GM21390 (cell line): ENCODE data around the gene ELK3.

ENCODE experiments used
- ATAC-seq: cut with Tn5 transposase; IDR thresholded peaks from one replicate; pipeline ENCODE4 v1.9.1; 2021; ENCODE audit not compliant: unreplicated experiment

Gene ELK3

DNA sequence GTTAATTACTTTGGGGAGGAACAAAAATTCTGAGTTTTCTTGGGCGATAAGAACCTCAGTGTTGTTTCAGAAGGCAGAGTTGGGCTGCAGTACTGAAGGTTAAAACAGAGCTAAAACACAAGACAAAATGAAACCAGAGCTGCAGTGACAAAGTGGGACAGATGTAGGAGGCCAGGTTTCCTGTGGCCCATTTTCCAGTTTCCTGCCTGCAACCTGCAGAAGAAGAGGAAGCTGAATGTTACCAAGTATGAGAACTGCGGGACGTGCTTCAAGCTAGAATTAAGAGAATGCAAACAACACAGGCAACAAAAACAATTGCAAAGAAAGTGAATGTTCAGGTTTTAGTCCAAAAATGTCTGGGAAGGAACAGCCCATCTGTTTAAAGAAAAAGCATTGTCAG, 17.8 kb downstream of the ELK3 start:
- ATAC-seq: no peak

DNA sequence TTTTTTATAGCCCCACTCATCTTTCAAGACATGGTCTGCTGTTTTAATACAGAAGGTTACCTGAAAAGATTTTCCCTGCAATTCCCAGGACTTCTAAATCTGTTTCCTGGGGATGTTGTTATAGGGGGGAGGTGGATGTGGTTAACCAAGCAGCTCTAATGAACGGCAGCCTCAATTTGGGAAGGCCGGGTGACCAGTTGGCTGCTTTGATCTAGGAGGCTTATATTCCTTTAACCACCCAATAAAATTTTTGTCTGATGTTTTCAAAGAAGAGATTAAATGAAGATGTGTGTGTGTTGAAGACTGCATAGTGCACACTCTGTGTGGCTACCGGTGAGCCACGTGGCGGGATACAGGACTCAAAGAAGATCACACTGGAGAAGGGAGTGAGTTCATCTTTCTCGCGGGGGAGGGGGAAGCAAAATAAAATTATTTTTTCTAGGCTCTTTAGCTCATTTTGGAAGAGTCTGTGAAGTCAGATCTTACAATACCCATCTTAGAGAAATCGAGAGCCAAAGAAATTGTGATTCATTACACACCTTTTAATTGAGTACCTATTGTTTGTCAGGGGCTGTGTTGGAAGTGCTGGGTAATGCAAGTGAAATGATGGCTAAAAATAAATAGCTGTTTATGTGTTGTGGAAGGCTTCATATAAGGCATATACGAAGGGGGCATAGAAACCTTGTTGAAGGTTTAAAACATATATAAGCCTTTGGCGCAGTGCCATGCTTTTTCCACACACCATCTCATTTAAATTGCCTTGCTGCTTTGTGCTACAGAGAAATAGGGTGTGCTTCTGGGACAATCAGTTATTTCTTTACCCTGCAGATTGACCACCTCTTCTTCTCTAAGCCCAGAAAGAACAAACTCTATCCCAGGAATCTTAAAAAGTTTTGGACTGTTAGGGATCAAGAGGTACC, 18.5 kb downstream of the ELK3 start:
- no peak for ATAC-seq

DNA sequence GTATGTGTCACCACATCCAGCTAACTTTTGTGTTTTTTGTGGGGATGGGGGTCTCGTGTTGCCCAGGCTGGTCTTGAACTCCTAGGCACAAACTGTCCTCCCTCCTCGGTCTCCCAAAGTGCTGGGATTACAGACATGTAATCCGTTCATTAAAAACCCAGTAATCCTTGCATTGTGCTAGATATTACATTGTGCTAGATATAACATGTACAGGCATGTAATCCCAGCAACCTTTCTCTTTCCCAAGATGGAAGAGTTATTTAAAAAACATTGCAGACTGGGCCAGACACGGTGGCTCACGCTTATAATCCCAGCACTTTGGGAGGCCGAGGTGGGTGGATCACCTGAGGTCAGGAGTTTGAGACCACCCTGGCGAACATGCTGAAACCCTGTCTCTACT, 19.7 kb downstream of the ELK3 start:
- ATAC-seq: no peak

DNA sequence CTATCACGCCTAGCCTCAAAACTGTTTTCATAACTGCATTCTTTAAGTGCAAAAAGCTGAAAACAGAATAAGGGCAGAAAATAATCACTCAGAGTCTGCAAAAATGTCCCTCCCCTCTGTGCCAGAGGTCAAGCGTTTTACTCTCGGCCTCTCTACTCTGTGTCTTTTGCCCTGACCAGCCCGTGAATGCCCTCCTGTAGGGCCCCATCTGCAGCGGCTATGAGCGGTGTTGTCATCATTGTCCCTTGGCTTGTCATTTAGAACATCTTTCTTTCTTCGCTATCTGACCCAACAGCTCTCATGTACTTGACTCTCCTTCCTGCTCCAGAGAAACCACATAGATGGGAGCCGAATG, 21.7 kb downstream of the ELK3 start:
- no peak for ATAC-seq

DNA sequence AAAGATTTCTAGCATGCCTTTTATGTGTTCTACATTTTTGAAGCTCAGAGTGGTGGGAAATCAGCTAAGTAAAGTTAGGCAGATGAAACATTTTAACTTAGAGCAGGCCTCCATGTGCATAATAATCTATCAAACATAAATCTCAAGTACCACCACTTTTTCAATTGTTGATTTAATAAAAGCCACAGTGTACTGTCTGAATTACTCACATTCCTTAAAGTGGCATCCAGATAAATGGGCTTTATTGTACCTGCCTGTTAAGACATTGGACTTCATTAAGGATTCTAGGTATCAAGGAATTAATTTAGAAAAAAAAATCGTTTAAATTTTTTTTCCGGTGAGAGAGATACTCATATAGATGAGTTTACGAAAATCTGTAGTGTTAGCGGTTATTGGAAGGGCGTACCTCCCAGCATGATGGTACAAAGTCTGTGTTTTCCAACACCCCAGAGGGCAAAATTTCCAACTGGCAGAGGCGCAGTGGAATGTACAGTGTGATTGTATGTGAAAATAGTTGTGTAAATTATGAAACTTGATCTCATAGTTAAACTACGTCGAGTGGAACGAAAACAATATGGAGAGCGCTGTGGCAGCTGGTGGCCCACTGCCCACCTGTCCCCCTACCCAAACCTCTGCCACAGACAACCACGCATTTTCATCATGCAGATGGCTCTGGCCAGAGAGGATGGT, 25.0 kb downstream of the ELK3 start:
- no peak for ATAC-seq

DNA sequence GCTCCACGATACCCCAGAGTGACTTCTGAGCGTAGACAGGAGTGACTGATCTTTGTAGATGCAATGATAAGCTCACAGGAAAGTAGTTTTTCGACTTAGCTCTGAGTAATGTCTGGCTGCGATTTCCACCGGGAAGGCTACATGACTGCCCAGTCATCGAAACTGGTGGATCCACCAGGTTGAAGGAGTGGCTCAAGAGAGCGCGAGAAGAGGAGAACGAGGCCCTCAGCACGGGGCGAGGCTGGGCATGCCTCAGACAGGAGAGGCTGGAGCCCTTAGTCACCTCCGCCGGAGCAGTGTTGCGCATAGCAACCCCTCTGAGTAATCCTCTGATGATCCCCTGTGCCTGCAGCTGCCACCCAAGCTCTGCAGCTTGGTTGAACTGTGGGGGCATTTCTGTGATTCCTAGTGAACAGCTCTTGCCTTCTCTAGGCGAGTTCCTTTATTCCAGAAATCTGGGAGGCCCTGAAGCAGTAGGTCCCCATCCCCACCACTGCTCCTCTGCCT, 25.6 kb downstream of the ELK3 start:
- ATAC-seq: no peak

DNA sequence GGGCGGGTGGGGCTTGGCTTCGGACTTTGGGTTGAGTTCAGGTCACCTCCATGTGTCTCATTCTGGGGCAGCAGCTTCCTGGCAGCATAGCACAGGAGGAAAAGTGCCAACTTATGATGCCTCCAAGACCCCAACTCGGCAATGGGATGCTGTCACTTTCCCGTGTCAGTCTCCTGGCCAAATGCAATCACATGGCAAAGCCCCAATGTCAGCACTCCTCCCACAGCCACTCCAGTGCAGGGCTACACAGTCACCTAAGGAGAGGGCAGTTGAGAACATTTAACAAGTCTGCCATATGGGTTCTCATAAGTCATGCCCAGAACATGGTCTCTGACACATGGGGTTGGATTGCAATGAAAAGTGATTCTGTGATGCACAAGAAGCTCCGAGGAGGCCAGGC, 26.7 kb downstream of the ELK3 start:
- ATAC-seq: no peak

DNA sequence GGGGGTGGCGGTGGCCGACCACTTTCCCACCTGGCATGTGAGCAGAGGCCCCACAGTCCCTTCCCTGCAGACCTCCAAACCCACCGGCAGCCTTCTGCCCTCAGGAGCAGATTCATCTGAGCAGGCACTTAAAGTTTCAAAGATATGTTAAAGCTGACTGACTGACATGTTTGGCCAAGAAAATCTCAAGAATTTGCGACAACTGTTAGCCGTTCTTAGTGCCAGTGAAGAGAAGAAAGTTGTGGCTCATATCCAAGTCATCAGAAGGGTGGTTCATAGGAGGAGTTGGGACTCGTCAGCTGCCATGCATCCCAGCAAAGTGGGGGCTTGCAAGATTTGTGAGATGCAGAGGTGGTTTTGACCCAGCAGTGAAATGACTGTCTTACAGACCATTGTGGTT, 27.2 kb downstream of the ELK3 start:
- ATAC-seq: no peak

DNA sequence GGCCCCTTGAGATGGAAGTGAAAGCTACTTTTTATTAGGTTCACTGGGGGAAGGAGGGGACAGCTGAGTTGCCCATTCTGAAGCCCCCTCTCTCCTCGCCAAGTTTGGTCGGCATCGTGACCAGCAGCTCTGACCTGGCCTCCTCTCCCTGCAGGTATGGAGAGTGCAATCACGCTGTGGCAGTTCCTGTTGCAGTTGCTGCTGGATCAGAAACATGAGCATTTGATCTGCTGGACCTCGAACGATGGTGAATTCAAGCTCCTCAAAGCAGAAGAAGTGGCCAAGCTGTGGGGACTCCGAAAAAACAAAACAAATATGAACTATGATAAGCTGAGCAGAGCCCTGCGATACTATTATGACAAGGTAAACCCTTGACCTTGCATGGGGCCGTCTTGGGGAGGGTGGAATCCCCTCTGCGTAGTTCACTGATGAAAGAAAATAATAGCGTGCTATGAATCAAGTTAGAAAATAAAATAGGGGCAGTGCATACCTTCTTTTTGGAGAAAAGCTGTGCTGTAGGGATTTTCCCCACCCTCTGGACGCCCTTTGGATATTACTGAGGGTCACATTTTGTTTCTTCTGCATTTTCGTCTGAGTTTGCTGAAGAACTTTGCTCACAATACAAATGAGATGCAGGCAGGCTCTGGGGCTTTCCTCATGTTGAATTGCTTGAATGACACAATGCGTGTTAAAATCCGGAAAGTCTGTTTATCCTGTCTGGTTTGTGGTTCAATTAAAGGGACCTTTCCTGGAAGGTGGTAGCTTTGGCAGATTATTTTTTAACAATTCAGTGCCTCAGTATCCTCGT, 29.4 kb downstream of the ELK3 start:
- peak; percentile 46 for ATAC-seq

DNA sequence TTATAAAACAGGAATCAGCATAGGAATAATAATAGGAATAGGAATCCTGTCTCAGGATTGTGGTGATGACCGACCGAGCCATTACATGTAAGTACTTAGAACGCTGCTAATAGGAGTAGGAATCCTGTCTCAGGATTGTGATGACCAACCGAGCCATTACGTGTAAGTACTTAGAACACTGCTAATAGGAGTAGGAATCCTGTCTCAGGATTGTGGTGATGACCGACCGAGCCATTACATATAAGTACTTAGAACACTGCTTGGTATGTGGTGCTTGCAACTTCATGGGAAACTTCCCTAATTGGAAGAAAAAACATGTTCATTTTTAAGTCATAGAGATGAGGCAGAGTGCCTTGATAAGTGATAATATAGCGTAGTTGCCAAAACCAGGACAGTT, 30.0 kb downstream of the ELK3 start:
- peak; percentile 8 for ATAC-seq

DNA sequence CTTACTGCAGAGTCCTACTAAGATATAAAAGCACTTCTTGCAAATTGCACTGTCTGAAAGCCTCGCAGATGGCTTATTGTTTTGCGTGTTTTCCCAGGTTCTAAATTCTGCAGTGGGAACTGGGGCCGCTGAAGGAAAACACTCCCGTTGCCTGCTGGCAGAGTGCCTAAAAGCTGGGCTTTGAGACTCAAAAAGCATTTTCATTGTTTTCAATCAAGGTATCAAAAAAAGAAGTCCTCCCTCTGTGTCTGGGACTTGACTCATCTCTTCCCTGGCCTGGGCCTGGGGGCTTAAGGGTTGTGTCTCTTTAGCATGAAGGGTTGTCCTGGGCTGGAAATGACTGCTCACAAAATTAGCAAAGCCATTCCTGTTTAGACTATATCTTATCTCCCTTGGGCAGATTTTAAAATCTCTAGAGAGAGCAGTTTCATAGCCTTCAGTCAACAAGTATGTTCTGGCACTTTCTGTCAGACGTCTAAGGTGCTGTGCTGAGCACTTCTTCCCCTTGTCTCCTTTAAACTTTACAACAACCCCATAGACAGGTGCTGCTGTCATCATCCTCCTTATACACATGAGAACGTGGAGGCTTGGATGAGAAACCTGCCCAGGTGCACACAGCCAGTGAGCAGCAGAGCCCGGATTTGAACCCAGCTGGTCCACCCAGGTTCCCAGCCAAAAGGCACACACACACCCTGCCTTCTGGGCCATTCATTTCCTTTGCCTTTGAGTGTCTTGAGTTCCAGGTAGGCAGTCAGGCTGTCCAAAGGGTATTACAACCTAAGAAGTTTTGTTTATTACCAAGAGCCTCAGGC, 31.1 kb downstream of the ELK3 start:
- ATAC-seq: no peak

DNA sequence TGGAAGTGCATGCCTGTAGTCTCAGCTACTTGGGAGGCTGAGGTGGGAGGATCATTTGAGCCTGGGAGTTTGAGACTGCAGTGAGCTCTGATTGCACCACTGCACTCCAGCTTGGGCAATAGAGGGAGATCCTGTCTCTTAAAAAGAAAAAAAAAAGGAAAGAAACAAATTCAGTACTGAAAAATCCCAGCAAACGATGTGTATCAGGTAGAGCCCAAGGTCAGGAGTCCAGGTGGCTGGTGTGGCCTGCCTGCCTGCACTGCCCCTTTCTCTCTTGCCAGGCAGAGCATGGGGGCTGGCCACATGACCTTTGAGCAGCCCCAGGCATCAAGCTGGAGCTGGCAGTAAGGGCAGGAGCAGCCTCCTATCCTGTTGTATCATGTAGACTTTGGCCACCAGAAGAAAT, 31.8 kb downstream of the ELK3 start:
- ATAC-seq: no peak

DNA sequence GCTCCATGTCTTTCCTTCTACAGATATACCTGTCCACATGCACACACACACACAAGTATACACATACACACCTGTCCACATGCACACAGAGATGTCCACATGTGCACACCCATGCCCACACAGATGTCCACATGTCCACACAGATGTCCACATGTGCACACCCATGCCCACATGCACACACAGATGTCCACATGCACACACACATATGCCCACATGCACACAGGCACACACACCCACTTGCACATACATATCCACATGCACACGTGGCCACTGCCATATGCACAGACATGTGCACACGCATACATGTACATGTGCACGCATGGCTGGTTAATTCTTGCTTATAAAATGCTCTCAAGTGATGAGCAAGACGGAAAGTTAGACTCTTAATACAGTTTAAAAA, 32.2 kb downstream of the ELK3 start:
- no peak for ATAC-seq

DNA sequence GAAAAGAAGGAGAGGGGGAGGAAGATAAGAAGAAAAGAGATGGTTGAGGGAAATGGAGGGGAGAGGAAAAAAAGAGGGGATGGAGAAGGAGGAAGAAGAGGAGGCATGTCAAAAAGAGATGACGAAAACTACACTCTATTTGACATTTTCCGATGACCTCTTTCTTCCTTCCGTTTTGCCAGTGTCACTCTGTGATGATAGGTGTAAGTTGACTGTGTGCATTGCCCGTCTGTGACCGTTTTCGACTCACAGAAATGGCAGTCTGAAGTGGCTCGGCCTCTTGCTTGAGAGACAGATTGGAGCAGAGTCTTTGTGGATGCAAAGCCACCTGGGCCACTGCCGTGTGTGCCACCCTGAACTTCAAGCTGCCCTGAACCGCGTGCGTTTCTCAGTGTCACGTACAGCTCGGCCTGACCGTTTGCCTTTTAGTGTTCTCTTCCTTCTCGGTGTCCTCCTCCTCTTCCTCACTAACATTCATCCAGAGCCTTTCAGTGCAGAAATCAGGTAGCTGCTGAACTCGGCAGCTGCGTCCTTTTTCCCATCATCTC, 32.7 kb downstream of the ELK3 start:
- ATAC-seq: no peak

DNA sequence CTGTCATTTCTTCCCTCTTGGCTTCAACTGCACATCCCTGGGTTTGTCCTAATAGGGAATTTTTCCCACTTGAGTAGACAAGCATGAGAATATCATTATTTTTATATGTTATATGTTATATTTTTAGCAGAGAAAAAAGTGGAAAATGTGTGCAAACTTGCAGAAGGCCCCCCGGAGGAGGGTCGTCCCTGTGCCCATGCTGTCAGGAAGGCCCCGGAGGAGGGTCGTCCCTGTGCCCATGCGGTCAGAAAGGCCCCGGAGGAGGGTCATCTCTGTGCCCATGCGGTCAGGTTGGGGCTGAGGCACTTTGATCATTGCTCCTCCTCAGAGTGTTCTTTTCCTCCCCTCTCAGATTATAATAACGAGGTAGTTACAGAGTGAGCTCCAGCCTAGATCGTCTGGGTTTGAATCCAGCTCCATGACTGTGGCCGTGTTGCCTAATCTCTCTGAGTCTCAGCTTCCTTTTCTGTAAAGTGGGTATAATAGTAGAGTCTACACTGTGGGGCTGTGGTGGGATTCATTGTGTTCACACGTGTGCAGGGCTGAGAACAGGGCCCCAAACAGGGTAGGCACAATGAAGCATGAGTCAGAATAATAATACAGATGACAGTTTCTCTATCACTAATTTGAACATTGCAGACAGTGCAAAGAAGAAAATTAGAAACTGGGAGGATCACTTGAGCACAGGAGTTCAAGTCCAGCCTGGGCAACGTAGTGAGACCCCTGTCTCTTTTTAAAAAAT, 33.4 kb downstream of the ELK3 start:
- no peak for ATAC-seq

DNA sequence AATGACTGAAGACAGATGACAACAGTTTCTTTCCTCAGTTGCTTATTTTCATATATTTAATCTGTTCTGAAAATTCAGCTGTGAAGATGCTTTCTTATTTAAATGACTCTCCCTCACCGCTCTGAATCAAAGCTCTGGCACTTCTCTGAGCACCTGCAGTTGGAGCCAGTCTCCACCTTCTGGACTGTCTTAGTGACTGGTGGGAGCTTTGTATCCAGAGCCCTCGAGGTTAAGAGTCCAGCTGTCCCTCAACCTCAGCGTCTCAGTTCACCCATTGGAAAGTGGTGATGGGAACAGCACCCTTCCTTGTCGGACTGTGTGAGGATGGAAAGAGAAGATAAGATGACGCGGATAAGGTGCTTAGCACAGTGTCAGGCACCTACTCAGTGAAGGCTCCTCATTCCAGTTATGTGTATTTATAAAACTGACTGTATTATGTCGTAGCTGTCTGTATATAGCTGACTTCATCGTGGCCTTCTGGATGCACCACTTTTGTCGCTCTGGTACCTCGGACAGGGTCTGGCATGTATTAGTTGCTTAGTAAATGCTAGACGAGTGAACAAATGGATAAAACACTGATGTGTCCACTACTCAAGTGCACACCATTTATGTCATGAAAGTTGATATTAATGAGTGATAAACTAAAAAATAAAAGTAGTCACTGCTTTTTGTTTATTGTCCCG, 34.5 kb downstream of the ELK3 start:
- no peak for ATAC-seq

DNA sequence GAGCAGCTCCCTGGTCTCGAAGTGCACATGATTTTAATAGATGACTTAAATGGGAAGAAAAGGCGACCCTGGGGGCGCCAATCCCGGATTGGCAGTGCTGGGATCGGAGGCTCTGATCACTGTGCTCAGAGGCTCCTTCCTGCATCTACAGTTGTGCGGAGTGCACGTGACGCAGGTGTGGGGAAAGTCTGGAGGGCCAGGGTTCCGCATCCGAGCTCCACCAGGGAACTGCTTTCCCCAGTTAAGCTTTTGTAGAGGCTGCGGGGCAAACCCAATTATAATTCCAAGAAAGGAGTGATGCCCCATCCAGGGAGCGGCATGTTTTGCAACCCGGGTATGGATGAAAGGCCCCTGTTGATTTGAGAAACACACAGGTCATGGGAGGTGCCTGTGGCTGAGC, 36.5 kb downstream of the ELK3 start:
- no peak for ATAC-seq

DNA sequence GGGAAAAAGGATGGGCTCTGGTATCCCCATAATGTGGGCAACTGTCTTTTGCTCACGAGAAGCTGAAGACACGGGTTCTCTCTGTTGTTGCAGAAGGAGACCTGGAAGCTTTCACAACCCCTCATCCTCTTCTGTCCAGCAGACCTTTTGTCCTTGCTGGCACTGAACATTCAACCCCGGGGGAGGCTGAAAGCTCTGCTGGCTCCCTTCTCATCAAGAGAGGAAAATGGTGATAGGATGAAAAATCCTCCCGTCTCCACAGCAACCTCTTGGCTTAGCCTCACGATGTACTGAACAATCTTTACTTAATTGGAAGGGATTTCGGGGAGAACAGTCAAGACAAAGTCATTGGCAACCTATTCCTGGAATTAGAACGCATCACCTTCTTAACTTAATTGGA, 39.0 kb downstream of the ELK3 start:
- no peak for ATAC-seq

DNA sequence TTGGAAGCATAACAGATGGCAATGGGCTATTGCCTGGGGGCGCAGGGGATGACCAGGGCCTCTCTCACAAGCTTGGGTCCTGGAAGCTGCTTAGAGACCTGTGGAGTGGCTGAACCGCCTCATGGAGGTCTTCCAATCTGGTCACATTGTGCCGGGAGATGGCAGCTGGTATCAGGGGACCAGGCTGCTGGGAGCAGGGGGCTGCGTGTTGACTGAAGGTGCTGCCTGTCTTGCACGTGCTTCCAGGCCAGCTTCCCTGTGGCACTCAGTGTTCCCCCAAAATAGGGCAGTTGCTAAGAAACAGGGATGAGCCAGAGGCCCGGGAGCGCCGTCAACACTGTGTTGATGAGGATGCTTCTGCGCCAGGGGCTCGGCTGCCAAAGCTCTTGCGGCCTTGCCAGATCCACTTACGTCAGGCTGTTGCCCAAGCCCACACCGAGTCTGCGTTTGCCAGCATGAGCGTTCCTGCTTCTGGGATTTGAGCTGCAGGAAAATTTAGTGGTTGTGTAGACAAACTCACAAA, 39.8 kb downstream of the ELK3 start:
- no peak for ATAC-seq
